A549 (cell line): ENCODE measurements around the gene PJVK.

ENCODE experiments used
- CBX2 ChIP-seq: fragments of 200-600 bp; sonication (generic); IDR thresholded peaks from 2 replicates; pipeline ENCODE4 v1.6.1; 2016; ENCODE audit warnings: low read depth, mild to moderate bottlenecking, borderline replicate concordance
- CBX8 ChIP-seq: fragments of 200-600 bp; sonication (generic); IDR thresholded peaks from 2 replicates; pipeline ENCODE4 v1.6.1; 2016
- CEBPB ChIP-seq, 2 experiments: fragments of >200 bp in 1 of 2; sonication (Bioruptor Twin) in 1 of 2; formaldehyde crosslinking in 1 of 2; IDR thresholded peaks; 2 replicates each; pipeline ENCODE4 v1.6.1; 2012 to 2016
- EHMT2 ChIP-seq: fragments of 200-600 bp; sonication (generic); IDR thresholded peaks from 2 replicates; pipeline ENCODE4 v1.6.1; 2016; ENCODE audit warnings: antibody characterized with exemption, low read depth, mild to moderate bottlenecking, moderate library complexity
- ELK1 ChIP-seq: fragments of 150-350 bp; IDR thresholded peaks from 2 replicates; pipeline ENCODE4 v1.6.1; 2014; ENCODE audit warnings: low read depth, mild to moderate bottlenecking, low read length
- EP300 ChIP-seq, 2 experiments: fragments of >200 bp; sonication (Bioruptor Twin); formaldehyde crosslinking; IDR thresholded peaks; 2 replicates in 1 of 2; 3 replicates in 1 of 2; pipeline ENCODE4 v1.6.1; 2016 to 2017
- HOXA7 ChIP-seq: fragments of 250-450 bp; sonication (Bioruptor Pico); IDR thresholded peaks from 2 replicates; pipeline ENCODE4 v1.5.0; 2020; ENCODE audit warnings: mild to moderate bottlenecking, moderate library complexity
- MAFK ChIP-seq: fragments of 450-650 bp; IDR thresholded peaks from 2 replicates; pipeline ENCODE4 v1.6.1; 2014; ENCODE audit not compliant: partially characterized antibody
- PHF8 ChIP-seq: fragments of 200-600 bp; sonication (generic); IDR thresholded peaks from 2 replicates; pipeline ENCODE4 v1.6.1; 2016; ENCODE audit warnings: low read depth, mild to moderate bottlenecking, antibody characterized with exemption, moderate library complexity, borderline replicate concordance
- POLR2A ChIP-seq: IDR thresholded peaks from 2 replicates; pipeline ENCODE4 v1.6.1; 2012; ENCODE audit warnings: mild to moderate bottlenecking, low read length
- REST ChIP-seq: fragments of 200-600 bp; sonication (generic); IDR thresholded peaks from 2 replicates; pipeline ENCODE4 v1.6.1; 2016; ENCODE audit warnings: antibody characterized with exemption, mild to moderate bottlenecking, moderate library complexity
- SMC3 ChIP-seq: fragments of >200 bp; sonication (Bioruptor Twin); formaldehyde crosslinking; IDR thresholded peaks from 3 replicates; pipeline ENCODE4 v1.6.1; 2018; ENCODE audit warnings: inconsistent platforms
- TF ChIP-seq, protein P1 (sequence below): fragments of >200 bp; sonication (Bioruptor Twin); formaldehyde crosslinking; IDR thresholded peaks from 3 replicates; pipeline ENCODE4 v1.5.1; 2016
- TF ChIP-seq, protein P2 (sequence below): IDR thresholded peaks from 2 replicates; pipeline ENCODE4 v1.6.1; 2012

GRCh38 chr2:178496049-178496448 lies 44.9 kb downstream of the PJVK start:
- TF ChIP-seq CEBPB (IDR thresholded peaks at IDR 0.05) = no peak
- no peak for TF ChIP-seq EHMT2
- no peak for TF ChIP-seq POLR2A
- no peak for TF ChIP-seq REST
- no peak for TF ChIP-seq CBX2
- TF ChIP-seq CBX8 = no peak
- no peak for TF ChIP-seq SMC3
- no peak for TF ChIP-seq EP300 (IDR thresholded peaks at IDR 0.05)
- TF ChIP-seq, protein P1, sequence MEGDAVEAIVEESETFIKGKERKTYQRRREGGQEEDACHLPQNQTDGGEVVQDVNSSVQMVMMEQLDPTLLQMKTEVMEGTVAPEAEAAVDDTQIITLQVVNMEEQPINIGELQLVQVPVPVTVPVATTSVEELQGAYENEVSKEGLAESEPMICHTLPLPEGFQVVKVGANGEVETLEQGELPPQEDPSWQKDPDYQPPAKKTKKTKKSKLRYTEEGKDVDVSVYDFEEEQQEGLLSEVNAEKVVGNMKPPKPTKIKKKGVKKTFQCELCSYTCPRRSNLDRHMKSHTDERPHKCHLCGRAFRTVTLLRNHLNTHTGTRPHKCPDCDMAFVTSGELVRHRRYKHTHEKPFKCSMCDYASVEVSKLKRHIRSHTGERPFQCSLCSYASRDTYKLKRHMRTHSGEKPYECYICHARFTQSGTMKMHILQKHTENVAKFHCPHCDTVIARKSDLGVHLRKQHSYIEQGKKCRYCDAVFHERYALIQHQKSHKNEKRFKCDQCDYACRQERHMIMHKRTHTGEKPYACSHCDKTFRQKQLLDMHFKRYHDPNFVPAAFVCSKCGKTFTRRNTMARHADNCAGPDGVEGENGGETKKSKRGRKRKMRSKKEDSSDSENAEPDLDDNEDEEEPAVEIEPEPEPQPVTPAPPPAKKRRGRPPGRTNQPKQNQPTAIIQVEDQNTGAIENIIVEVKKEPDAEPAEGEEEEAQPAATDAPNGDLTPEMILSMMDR = no peak
- TF ChIP-seq MAFK = no peak
- TF ChIP-seq HOXA7 = no peak
- TF ChIP-seq PHF8 = no peak
- TF ChIP-seq ELK1 = no peak
- TF ChIP-seq, protein P2, sequence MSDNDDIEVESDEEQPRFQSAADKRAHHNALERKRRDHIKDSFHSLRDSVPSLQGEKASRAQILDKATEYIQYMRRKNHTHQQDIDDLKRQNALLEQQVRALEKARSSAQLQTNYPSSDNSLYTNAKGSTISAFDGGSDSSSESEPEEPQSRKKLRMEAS = no peak
